Neural progenitor cell (in vitro differentiated cells): ENCODE measurements around the gene NPEPL1. TPM values are rescaled to one million over a fixed set of nuclear protein-coding genes. Genes with fewer than 3 reads are reported as not detected.

Experiments used
- DNase-seq: peaks from one replicate; pipeline ENCODE4 v3.0.0-alpha.2; 2016; ENCODE audit warnings: low spot score
- H2AFZ ChIP-seq: fragments of 200-600 bp; sonication (generic); replicated peaks from 2 replicates; pipeline ENCODE4 v1.6.1; 2016; ENCODE audit warnings: antibody characterized with exemption
- H3F3A ChIP-seq: fragments of 200-600 bp; sonication (generic); 2 replicates; pipeline ENCODE4 v1.6.1; 2016; ENCODE audit warnings: antibody characterized with exemption, low read depth
- H3K27ac ChIP-seq: fragments of 200-600 bp; sonication (generic); 2 replicates; pipeline ENCODE4 v1.5.1; 2016; ENCODE audit warnings: mild to moderate bottlenecking
- H3K27me3 ChIP-seq: fragments of 200-600 bp; sonication (generic); 2 replicates; pipeline ENCODE4 v1.6.1; 2016; ENCODE audit warnings: mild to moderate bottlenecking, moderate library complexity
- H3K36me3 ChIP-seq: fragments of 200-600 bp; sonication (generic); 2 replicates; pipeline ENCODE4 v1.5.1; 2016
- H3K4me1 ChIP-seq: fragments of 200-600 bp; sonication (generic); 2 replicates; pipeline ENCODE4 v1.6.1; 2016; ENCODE audit warnings: mixed run types
- H3K4me2 ChIP-seq: fragments of 200-600 bp; sonication (generic); 2 replicates; pipeline ENCODE4 v1.6.1; 2016
- H3K4me3 ChIP-seq: fragments of 200-600 bp; sonication (generic); 2 replicates; pipeline ENCODE4 v1.5.1; 2016
- H3K79me2 ChIP-seq: fragments of 200-600 bp; sonication (generic); 2 replicates; pipeline ENCODE4 v1.6.1; 2016; ENCODE audit warnings: low read depth
- H3K9ac ChIP-seq: fragments of 200-600 bp; sonication (generic); 2 replicates; pipeline ENCODE4 v1.6.1; 2016
- H3K9me3 ChIP-seq: fragments of 200-600 bp; sonication (generic); 2 replicates; pipeline ENCODE4 v1.5.1; 2016; ENCODE audit warnings: low read depth
- H4K20me1 ChIP-seq: fragments of 200-600 bp; sonication (generic); 2 replicates; pipeline ENCODE4 v1.6.1; 2016; ENCODE audit warnings: low read depth
- H3K27ac Mint-ChIP-seq: 3 replicates; pipeline ENCODE4 v1.8.0; 2021; ENCODE audit warnings: mixed read lengths
- H3K27me3 Mint-ChIP-seq: 2 replicates; pipeline ENCODE4 v1.8.0; 2022; ENCODE audit warnings: low read depth, mild to moderate bottlenecking, inconsistent platforms, moderate library complexity, mixed read lengths; ENCODE audit not compliant: insufficient read depth
- H3K36me3 Mint-ChIP-seq: 3 replicates; pipeline ENCODE4 v1.8.0; 2021; ENCODE audit warnings: mixed read lengths
- H3K4me1 Mint-ChIP-seq: 3 replicates; pipeline ENCODE4 v1.8.0; 2021; ENCODE audit warnings: mixed read lengths
- H3K4me3 Mint-ChIP-seq: 3 replicates; pipeline ENCODE4 v1.8.0; 2021; ENCODE audit warnings: mild to moderate bottlenecking, moderate library complexity, mixed read lengths
- H3K9me3 Mint-ChIP-seq: 3 replicates; pipeline ENCODE4 v1.8.0; 2020; ENCODE audit warnings: mixed read lengths
- EZH2 ChIP-seq: fragments of 200-600 bp; sonication (generic); IDR thresholded peaks from 2 replicates; pipeline ENCODE4 v1.6.1; 2017; ENCODE audit warnings: antibody characterized with exemption, mild to moderate bottlenecking, moderate library complexity
- EZH2phosphoT487 ChIP-seq: fragments of 200-600 bp; sonication (generic); IDR thresholded peaks from 2 replicates; pipeline ENCODE4 v1.6.1; 2017; ENCODE audit warnings: antibody characterized with exemption
- total RNA-seq: library from RNA; depleted of rRNA; stranded (reverse); fragments of >200 nt; gene quantifications from 2 replicates; pipeline ENCODE4 v1.2.3, GENCODE V29; 2015; ENCODE audit warnings: low replicate concordance
- TF ChIP-seq, protein P1 (sequence below): fragments of 200-600 bp; sonication (generic); IDR thresholded peaks from 2 replicates; pipeline ENCODE4 v1.5.1; 2017; ENCODE audit warnings: antibody characterized with exemption, mild to moderate bottlenecking

The NPEPL1 gene
- total RNA-seq, 1 donor from 2014 or later, result 10.9 TPM

DNA sequence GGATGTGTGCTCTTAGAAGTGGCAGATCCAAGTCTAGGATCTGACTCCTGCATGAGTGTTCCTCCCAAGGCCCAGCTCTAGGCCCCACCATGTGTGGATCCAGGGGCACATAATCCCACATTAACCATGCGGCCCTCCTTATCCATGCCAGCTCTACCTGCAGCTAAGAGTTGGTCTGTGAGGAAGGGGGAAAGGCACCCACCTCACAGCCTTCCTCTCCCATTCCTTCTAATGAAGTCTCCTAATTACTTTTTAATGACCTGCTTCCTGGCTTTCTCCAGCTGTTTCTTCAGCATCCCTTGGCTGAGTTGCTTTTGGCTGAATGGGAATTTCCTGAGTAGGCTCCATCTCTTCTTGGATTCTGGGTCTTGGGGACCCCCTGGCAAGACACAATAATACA lies 52.2 kb downstream of the NPEPL1 start:
- Histone ChIP-seq H3K4me2 (no peak overlapping the region), H3K9me3 (no peaks in the 10 kb centered on the region), H3K27me3 (peaks cover 11% of the 10 kb centered on the region), H3K4me3 (no peak overlapping the region), H2AFZ (no peak overlapping the region), H3K79me2 (no peaks in the 10 kb centered on the region), H4K20me1 (no peaks in the 10 kb centered on the region), H3K9ac (no peak overlapping the region), H3K27ac (no peak overlapping the region), H3K4me1 (no peaks in the 10 kb centered on the region), H3F3A (no peaks in the 10 kb centered on the region), H3K36me3 (no peaks in the 10 kb centered on the region)
- H3K27me3 Mint-ChIP-seq, result peaks cover 14% of the 10 kb centered on the region
- peaks cover 9% of the 10 kb centered on the region for H3K4me1 Mint-ChIP-seq
- no peak overlapping the region for H3K27ac Mint-ChIP-seq
- no peak for TF ChIP-seq EZH2phosphoT487
- no peak for TF ChIP-seq EZH2
- TF ChIP-seq, protein P1, sequence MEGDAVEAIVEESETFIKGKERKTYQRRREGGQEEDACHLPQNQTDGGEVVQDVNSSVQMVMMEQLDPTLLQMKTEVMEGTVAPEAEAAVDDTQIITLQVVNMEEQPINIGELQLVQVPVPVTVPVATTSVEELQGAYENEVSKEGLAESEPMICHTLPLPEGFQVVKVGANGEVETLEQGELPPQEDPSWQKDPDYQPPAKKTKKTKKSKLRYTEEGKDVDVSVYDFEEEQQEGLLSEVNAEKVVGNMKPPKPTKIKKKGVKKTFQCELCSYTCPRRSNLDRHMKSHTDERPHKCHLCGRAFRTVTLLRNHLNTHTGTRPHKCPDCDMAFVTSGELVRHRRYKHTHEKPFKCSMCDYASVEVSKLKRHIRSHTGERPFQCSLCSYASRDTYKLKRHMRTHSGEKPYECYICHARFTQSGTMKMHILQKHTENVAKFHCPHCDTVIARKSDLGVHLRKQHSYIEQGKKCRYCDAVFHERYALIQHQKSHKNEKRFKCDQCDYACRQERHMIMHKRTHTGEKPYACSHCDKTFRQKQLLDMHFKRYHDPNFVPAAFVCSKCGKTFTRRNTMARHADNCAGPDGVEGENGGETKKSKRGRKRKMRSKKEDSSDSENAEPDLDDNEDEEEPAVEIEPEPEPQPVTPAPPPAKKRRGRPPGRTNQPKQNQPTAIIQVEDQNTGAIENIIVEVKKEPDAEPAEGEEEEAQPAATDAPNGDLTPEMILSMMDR, result no peak
- H3K36me3 Mint-ChIP-seq, result no peaks in the 10 kb centered on the region
- H3K9me3 Mint-ChIP-seq, result peaks cover 2% of the 10 kb centered on the region
- DNase-seq, result no peak
- no peak overlapping the region for H3K4me3 Mint-ChIP-seq

DNA sequence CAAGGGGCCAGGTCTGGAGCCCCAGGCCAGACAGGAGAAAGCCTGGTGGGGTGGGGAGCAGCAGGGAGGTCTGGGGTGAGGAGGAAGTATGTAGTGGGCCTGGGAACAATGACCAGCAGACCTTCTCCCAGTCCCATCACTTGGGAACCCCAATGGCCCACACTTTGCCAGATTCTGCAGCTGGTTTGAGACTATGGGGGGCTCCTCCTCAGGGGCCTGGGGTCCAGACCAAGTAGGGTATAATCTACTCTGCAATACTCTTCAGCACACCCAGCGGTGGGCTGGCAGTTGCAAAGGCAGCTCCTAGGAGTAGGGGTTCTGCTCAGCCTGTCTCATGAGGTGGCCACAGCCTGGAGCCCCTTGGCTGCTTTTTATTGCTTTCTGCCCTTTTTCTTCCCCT lies 52.8 kb downstream of the NPEPL1 start:
- H3K36me3 Mint-ChIP-seq, result no peaks in the 10 kb centered on the region
- Histone ChIP-seq H3K9me3 (no peaks in the 10 kb centered on the region), H3K4me3 (no peak overlapping the region), H4K20me1 (no peaks in the 10 kb centered on the region), H3K36me3 (no peaks in the 10 kb centered on the region), H3K27ac (no peak overlapping the region), H2AFZ (no peak overlapping the region), H3K27me3 (peaks cover 17% of the 10 kb centered on the region), H3K79me2 (no peaks in the 10 kb centered on the region), H3K9ac (no peak overlapping the region), H3K4me1 (no peaks in the 10 kb centered on the region), H3F3A (no peaks in the 10 kb centered on the region), H3K4me2 (no peak overlapping the region)
- peaks cover 13% of the 10 kb centered on the region for H3K27me3 Mint-ChIP-seq
- H3K9me3 Mint-ChIP-seq, result peaks cover 2% of the 10 kb centered on the region
- H3K4me1 Mint-ChIP-seq, result peaks cover 9% of the 10 kb centered on the region
- no peak overlapping the region for H3K4me3 Mint-ChIP-seq
- no peak overlapping the region for H3K27ac Mint-ChIP-seq
- TF ChIP-seq EZH2, result no peak
- DNase-seq, result no peak

DNA sequence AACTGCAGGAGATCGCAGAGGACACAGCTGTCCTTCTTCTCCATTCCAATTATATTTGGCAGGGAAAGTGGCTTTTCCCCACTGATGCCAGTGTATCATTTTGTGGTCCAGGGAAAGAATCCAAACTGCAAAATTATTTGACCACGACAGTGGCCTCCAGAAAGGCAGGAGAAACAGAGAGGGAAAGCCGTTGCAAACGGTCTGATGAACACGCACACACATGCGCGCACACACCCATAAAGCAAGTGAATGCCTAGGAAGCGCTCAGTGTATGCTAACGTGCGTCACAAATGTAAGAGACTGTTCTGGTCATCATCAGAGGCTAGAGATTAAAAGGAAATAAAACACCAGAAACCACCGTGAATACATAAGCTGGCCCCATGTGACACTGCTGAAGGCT lies 54.0 kb downstream of the NPEPL1 start:
- no peak overlapping the region for H3K4me3 ChIP-seq
- peaks cover 9% of the 10 kb centered on the region for H3K4me1 Mint-ChIP-seq
- peaks cover 9% of the 10 kb centered on the region for H3K27me3 Mint-ChIP-seq

DNA sequence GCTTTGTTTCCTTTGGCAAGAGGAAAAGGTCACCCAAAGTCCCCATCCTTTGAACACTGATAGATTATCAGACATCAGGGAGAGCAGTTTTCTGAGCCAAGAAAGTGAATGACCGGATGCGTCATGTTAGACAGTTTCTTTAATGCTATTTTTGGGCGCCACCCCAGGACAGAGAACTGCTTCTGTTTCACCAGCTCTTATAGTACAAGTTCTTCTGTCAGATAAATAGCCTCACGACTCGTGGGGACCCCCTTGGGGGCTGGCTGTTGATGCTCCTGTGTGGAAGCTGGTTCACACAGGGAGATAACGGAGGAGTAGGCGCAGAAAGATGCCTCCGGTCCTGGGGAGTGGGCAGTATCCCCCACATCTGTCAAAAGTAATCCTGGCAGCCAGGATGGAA lies 54.6 kb downstream of the NPEPL1 start:
- Histone ChIP-seq H3K9ac (no peak overlapping the region), H4K20me1 (no peaks in the 10 kb centered on the region), H3K27ac (no peak overlapping the region), H3K36me3 (no peaks in the 10 kb centered on the region), H3K4me1 (no peaks in the 10 kb centered on the region), H3K4me2 (no peak overlapping the region), H3K79me2 (no peaks in the 10 kb centered on the region), H3K27me3 (peaks cover 35% of the 10 kb centered on the region), H2AFZ (no peak overlapping the region), H3K9me3 (no peaks in the 10 kb centered on the region), H3F3A (no peaks in the 10 kb centered on the region), H3K4me3 (no peak overlapping the region)
- TF ChIP-seq EZH2phosphoT487 (no peak), EZH2 (no peak)
- TF ChIP-seq, protein P1, result no peak
- no peak overlapping the region for H3K27ac Mint-ChIP-seq
- peaks cover 9% of the 10 kb centered on the region for H3K4me1 Mint-ChIP-seq
- peaks cover 9% of the 10 kb centered on the region for H3K27me3 Mint-ChIP-seq
- no peak for DNase-seq
- H3K9me3 Mint-ChIP-seq, result peaks cover 5% of the 10 kb centered on the region
- H3K4me3 Mint-ChIP-seq, result no peak overlapping the region
- no peaks in the 10 kb centered on the region for H3K36me3 Mint-ChIP-seq

More for the DNA sequence above, 54.0 kb downstream of the NPEPL1 start:
- H3K27ac ChIP-seq, result no peak overlapping the region
- TF ChIP-seq, protein P1, result no peak
- TF ChIP-seq EZH2 (no peak), EZH2phosphoT487 (no peak)
- H2AFZ ChIP-seq, result no peak overlapping the region
- no peaks in the 10 kb centered on the region for H3K36me3 Mint-ChIP-seq
- H3K27me3 ChIP-seq, result peaks cover 29% of the 10 kb centered on the region
- no peaks in the 10 kb centered on the region for H3F3A ChIP-seq
- no peak overlapping the region for H3K4me2 ChIP-seq
- no peak for DNase-seq
- no peaks in the 10 kb centered on the region for H4K20me1 ChIP-seq
- no peak overlapping the region for H3K27ac Mint-ChIP-seq
- H3K36me3 ChIP-seq, result no peaks in the 10 kb centered on the region
- no peak overlapping the region for H3K9ac ChIP-seq
- no peak overlapping the region for H3K4me3 Mint-ChIP-seq
- no peaks in the 10 kb centered on the region for H3K79me2 ChIP-seq
- peaks cover 5% of the 10 kb centered on the region for H3K9me3 Mint-ChIP-seq
- no peaks in the 10 kb centered on the region for H3K4me1 ChIP-seq
- H3K9me3 ChIP-seq, result no peaks in the 10 kb centered on the region
